GM12801 (cell line): ENCODE measurements around the gene NUAK2.

Experiments used
- CTCF ChIP-seq: IDR thresholded peaks from one replicate; pipeline ENCODE4 v1.5.1; 2011; ENCODE audit warnings: control low read depth; ENCODE audit not compliant: insufficient read length; ENCODE audit errors: extremely low read depth

Gene NUAK2

GRCh38 chr1:205351984-205352713, 30.6 kb upstream of the NUAK2 start:
- no peak for TF ChIP-seq CTCF

- TF ChIP-seq CTCF = no peak
Observed at GRCh38 chr1:205350691-205351141, 29.2 kb upstream of the NUAK2 start.

- TF ChIP-seq CTCF = no peak
Observed at GRCh38 chr1:205350124-205350523, 28.6 kb upstream of the NUAK2 start.

GRCh38 chr1:205348554-205349487, 27.3 kb upstream of the NUAK2 start:
- TF ChIP-seq CTCF = no peak

- no peak for TF ChIP-seq CTCF
Observed at GRCh38 chr1:205346956-205347574, 25.5 kb upstream of the NUAK2 start.

- no peak for TF ChIP-seq CTCF
Observed at GRCh38 chr1:205345761-205346160, 24.2 kb upstream of the NUAK2 start.
